Raji (cell line): Measurements from ENCODE around the gene SUMO4.

ENCODE experiments used
- POLR2A ChIP-seq: IDR thresholded peaks from 2 replicates; pipeline ENCODE4 v1.6.1; 2011; ENCODE audit warnings: low read depth, low read length, control low read depth; ENCODE audit not compliant: insufficient read depth

Gene SUMO4

DNA sequence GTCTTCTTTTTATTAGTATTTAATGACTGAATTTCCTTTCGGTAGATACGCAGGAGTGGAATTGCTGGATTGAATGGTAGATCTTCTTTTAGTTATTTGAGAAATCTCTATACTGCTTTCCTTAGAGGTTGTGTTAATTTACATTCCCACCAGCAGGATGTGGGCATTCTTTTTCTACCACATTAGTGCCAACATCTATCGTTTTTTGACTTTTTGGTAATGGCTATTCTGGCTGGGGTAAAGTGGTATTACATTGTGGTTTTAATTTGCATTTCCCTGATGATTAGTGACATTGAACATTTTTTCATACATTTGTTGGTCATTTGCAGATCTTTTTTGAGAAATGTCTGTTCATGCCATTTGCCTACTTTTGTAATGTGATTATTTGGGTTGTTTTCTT lies 37.1 kb downstream of the SUMO4 start:
- TF ChIP-seq POLR2A: no peak

DNA sequence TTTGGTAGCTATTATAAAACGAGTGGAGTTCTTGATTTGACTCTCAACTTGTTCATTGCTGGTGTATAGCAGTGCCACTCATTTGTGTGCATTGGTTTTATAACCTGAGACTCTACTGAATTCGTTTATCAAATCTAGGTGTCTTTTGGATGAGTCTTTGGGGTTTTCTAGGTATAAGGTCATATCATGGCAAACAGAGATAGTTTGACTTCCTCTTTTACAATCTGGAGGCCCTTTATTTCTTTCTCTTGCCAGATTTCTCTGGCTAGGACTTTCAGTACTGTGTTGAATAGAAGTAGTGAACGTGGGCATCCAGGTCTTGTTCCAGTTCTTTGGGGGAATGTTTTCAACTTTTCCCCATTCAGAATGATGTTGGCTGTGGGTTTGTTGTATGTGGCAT lies 38.8 kb downstream of the SUMO4 start:
- no peak for TF ChIP-seq POLR2A

DNA sequence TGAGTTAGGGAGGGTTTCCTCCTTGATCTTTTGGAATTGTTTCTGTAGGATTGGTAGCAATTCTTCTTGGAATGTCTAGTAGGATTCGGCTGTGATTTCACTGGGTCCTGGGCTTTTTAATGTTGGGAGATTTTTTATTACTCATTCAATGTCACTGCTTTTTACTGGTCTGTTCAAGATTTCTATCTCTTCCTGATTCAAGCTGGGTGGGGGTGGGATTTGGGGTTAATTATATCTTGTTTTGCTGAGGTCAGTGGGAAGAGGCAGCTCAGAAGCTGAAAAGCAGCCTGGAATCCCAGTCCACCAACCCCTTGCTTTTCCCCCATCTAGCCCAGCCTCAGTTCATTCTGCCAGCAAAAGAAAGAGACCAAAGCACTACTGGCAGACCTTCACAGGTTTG lies 39.6 kb downstream of the SUMO4 start:
- no peak for TF ChIP-seq POLR2A

DNA sequence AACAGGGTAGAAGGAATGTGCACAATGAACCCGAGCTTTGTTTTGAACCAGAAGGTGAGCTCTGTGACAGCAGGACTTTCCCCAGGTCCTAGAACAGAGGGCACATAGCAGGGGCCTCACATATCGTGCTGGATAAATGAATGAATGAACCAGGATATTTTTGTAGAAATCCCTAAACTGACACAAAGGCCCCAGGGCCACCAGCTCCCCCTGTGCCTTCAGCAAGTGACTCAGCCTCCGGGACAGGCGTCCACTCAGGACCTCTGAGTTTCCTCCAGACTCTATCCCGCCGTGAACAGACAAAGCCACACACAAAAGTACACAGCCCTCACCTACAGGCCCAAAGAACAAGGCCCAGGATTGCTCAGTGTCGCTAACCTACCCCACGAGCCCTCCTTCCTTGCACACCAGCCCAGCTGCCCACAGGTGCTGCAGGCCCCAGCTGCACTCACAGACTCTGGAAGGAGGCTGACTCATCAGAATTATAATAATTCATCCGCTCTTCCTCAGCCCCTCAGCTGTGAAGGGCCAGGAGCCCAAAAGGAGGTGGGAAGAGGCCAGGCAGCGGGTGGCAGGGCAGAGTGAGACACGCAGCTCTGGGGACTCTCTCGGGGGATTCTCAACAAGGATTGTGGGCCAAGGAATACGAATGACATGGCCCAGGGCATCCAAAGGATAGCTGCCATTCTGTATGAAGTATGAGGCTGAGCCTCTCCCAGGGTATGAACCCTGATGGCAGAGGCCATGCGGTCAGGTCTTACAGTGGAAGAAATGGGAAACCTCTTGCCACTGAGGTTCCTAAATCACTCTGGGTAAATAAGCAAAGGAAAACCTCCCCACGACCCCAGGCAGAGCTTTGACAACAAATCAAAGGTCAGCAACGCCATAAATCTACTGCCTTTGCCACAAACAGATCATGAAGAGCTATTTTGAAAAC lies 40.9 kb downstream of the SUMO4 start:
- no peak for TF ChIP-seq POLR2A

DNA sequence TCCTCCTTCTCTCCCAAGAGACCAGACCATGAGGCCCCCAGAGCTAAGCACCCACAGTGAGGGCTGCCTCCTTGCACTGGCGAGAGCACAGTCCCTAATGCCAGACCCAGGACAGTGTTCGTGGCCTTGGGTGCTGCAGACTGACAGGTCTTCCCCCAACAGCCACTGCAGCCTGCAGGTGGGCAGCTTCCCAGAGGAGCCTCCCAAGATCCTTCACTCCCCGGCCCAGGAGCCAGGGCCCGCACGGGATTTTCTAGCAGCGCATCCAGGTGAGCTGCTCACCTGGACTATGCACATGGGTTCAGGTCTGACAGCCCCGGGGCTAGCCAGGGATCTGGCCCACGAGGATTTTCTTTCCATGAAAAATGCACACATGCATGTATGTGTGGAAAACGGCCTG lies 41.7 kb downstream of the SUMO4 start:
- no peak for TF ChIP-seq POLR2A

DNA sequence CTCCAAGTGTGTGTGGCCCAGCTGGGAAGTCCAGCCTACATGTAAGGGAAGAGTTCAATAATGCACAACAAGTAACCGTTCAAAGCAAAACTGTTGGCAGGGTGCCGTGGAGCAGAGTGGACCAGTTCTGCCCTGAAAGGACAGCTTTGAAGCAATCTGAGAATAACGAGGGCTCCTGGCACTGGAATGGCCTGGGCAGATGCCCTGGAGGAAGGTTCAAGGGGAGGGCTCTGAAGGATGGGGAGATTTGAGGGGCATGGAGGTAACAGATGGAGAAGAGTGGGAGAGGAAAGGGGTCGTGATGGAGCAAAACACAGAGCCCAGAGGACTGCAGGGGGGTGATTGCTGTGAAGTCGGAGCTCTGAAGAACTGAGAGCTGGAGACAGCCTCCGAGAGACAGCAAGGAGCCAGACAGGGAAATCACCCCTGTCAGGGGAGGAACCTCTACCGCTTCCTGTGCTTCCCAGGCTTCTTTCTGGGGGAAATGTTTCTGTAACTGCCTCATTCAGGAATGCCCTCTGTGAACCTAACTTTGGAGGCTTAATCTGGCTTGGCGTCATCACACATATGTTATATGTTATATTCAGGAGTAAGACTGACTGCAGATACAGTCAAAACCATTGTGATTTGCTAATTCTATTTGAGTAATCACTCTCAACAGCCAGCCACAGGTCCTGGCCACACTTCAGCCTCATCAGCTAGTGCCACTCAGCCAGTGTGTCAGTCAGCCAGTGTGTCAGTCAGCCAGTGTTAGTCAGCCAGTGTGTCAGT lies 43.5 kb downstream of the SUMO4 start:
- no peak for TF ChIP-seq POLR2A

DNA sequence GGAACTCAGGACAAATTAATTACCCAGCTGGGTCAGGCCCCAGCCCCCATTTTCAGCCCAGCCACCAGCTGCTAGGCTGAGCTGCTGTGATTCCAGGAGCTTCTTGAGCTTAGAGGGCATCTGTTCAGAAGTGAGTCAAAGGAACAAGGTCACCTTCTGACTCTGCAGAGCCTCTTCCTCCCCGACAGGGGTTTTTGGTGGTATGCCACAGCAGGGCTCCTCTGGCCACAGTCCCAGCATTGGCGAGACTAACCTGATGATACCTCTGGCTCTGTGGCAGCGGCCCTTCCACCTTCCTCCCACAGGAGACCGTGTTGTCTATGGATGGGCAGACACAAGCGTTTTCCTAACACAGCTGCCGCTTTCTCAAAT lies 45.0 kb downstream of the SUMO4 start:
- TF ChIP-seq POLR2A: no peak

DNA sequence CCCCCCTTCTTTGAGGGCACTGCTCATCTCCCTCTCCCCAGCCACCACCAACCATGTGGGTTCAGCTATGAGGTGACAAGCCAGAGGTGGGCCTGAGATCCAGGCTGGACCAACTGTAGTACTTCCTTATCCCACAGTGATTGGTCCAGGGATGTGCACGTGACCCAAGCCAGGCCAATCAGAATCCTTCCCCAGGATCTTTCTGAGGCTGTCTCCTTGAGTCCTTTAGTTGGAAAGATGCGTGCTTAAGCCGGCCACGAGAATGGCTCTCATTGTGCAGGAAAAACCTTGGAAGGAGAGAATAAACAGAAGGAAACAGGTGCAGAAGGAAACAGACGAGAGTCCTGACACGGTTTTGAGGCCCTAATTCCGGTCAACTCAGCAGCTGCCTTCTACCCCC lies 45.5 kb downstream of the SUMO4 start:
- no peak for TF ChIP-seq POLR2A

DNA sequence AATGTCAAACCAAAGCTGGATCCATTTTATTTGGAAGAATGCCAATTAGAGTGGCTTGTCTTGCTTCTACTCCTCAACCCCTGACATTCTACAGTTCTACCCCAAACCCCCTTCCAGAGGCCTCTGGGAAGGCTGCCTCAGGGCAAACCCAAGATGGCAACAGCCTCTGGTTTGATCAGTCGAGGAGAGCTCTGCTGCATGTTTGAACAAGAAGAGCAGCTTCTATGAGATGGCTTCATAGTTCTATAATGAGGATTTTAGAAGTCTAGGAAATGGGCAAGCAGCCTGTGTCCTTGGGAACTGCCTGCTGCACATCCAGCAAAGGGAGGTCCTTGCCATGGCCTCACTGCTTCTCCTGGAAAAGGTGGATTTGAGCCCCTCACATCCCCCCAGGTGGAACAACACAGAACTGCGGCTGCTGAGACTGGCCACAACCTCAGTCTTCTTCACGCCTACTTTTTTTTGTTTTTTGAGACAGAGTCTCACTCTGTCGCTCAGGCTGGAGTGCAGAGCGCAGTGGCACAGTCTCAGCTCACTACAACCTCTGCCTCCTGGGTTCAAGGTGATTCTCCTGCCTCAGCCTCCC lies 46.8 kb downstream of the SUMO4 start:
- TF ChIP-seq POLR2A: no peak

DNA sequence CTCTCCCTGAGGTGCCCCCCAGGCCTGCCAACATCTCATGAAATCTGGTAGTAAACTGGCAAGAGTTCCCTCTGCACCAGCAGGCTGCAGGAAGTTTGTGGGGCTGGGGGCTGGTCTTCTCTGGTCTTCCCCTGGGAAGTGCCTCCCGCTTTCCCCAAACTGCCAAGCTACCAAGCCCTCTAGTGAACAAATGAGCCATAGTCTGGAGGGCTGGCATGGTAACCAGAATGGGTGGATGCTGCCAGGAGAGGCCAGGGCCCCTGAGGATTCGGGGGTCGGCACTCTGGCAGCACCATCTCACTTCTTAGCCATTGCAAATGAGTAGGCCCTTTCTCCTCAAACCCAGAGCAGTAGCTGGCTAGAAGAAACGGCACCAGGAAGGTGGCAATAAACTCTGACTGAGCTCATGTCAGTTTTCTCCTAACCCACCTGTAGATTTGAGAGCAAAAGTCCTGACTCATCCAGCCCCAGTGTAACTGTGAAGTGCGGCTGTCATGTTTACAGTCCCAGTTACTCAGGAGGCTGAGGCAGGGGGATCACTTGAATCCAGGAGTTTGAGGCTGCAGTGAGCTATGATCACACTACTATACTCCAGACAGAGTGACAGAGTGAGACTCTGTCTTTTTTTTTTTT lies 48.9 kb downstream of the SUMO4 start:
- no peak for TF ChIP-seq POLR2A

DNA sequence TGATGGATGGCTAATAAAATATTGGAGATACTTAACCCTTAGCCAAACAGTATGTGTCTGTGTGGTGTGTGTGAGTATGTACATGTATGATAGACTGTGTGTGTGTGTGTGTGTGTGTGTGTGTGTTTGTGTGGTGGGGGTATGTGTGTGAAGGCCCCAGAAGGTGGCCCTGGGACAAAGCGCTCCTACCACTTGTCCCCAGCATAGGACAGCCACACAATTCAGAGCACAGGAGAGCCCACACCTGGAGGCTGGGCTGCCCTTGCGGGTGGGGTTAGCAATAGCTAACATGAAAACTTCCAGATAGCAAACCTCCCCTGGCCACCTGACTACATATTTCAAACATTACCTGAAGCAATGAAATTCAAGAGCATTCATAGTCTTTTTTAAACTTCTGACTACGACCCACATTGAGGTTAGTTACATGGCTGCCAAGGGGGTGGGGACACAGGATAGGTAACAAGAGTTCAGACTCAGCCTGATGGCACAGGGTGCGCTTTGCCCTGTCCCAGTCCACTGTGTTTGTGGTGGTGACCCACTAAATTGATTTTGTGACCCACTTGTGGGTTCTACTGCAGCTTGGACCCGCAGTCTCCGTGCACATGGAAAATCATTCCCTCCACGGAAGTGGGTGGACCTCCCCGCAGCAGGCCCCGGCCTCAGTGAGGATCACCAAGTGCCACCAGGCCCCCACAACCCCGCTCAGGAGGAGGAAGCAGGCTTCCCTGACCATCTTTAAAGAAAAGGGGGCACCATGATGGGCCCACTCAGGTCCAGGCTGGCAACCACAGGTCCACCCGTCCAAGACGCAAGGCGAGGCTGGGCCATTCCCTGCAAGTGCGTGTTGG lies 50.0 kb downstream of the SUMO4 start:
- TF ChIP-seq POLR2A: no peak
